ENCODE results near the gene TRAPPC2L.

Gene TRAPPC2L

DNA sequence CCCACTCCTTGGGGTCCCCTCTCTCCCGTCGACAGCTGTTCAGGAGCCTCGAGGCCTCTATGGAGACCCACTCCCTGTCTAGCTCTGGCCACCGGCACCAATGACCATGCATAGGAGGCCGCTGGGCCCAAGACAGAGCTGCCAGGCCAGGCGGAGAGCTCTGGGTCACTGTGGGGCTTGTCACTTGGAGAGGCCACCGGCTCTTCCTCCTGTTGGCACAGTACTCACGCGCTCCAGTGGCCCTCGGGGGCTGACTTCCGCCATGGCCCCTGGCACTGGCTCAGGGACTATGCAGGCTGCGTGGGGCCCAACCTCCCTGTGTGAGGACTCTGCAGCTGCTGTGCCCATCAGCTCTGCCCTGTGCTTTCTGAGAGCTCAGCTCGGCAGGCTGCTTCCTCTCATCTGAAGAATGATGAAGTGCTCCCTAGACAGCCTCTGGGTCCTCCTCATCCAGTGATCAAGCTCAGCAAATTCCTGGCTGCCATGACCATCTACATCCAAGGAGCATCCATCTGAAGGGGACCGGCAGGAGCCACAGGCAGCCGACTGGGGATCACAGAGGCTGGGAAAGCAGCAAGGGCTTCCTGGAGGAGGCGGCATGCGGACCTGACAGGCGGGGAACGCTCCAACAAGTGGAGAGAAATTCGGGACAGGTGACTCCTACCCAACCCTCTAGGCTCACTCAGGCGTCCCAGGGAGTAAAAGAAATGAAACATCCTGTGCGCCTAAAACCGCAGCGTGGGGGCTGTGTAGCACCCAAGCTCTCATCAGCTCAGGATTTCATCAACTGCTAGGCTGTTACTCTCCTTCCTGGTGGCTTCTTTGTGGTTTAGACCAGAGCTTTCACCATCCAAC lies 17.0 kb upstream of the TRAPPC2L start:
- DNase-seq = no peak

DNA sequence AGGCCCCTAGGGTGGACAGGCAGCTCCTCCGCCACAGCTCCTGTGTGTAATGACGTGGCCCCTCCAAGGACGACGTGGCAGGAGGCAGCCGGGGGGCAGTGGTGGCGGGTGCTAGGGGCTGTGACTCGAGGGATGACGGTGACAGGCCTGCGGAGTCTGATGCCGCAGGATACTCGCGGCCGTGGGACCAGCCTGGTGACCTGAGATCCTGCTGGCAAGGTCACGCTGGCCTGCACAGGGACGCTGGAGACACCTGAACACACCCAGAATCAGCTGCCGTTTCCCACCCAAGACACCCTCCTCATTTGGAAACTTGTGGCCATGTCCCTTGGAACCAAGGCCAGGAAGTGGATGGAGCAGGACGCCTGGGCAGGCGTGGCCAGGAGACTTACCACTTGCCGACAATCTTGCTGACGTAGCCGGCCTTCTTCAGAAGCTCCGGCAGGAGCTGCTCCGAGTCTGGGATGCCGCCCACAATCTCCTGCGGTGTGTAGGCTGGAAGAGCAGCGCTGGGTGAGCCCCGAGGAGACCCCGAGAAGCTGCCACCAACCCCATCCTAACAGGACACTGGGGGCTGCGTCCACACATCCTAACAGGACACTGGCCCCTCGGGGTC lies 16.2 kb upstream of the TRAPPC2L start:
- no peak for DNase-seq

DNA sequence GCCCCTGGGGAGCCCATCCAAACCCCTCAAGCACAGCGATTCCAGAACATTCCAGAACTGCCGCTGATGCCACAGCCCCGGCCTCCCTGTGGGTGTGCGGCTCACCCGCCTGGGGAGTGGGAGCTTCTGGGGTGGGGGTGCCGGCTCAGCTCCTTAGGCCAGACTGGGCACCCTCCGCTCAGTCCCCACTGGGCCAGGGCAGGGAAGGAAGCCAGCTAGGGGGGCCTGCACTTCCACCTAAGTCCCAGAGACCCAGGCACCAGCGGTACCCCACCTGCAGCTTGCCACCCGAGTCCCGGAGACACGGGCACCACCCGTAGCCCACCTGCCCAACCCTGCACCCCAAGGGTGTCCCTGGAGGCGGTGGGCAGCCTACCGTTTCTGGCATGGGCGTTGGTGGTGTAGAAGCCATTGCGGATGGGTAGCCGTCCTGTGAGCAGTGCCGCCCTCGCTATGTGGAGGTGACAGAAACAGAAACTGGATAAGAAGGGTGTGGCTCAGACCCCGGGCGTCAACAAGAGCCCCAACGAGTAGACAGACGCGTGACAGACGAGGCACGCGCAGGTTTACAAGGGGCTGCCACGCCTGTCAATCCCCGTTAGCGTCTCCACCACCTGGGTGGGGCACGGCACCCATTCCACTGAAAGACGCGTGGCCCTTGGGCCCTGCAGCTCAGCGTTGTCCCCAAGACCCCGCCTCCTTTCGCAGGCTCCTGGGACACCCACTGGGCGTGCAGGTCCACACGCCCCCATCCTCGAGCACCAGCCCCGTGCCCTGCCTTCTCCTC lies 15.2 kb upstream of the TRAPPC2L start:
- no peak for DNase-seq

DNA sequence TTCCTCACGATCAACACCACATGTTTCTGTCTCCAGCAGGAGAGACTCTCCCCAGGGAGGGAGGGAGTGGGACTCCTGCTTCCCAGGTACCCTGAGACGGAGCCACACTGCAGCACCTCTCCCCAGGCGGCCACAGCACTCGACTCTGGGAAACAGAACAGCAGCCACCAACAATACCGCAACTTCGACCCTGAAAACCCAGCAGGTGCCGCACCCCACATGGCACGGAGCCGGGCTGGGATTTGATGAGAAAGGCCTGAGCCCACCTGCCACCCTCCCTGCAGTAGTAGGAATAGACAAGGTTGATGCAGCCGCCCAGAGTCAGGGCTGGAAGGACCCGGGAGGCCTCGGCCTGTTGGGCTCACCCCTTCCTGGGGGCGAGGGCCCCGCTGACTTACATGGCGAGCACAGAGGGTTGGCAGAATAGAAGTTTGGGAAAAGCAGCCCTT lies 14.6 kb upstream of the TRAPPC2L start:
- no peak for DNase-seq

DNA sequence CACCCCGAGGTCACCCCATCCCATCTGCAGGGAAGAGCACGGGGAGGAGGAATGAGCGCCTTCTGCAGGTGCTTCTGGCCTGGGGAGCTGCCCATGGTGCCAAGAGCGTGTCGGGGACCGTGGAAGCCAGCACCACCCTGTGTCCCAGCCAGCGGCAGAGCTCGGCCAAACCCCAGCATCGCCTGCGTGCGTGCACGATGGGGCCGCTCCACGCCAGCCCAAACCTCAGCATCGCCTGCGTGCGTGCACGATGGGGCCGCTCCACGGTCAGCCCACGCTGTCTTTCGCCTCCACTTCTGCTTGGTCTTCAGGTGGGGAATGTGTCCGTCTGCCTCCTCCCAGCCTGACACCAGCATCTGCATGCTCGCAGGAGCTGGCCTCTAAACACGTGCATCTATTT lies 14.1 kb upstream of the TRAPPC2L start:
- DNase-seq = no peak

DNA sequence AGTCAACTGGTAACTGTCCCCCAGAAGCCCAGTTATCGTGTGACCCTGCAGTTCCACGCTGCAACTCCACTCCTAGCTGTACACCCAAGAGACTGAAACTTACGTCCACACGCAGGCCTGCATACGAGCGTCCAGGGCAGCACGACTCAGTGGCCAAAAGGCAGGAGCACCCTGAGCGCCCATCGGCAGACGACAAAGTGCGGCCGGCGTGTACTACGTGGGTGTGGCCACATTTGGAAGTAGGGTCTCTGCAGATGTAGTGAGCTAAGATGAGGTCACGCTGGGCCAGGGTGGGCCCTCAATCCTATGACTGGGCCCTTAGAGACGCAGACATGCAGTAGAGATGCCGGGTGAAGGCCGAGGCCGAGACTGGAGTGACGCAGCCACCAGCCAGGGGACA lies 13.7 kb upstream of the TRAPPC2L start:
- DNase-seq = no peak

DNA sequence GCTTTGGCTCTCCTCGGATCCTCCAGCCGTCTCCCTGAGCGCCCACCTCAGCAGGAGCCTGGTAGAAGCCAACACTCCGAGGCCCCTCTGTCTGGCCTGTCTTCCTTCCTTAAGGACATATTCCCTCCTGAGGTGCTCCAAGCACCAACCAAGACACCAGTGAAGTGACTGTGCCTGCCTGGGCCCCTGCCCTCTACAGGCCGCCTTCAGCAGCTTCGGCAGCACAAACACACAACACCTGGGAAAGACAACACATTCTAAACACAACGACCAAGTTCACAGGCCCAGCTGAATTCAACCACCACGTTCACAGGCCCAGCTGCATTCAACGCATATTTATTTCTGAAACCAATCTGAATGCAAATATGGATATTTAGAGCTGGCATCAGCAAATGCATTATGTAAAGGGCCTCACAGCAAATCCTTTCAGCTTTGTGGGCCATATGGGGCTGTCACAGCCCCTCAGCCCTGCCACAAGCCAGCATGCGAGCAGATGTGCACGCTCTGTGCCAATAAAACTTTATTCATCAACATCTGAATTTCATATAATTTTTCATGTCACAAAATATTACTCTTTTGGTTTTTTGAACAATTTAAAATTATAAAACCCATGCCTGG lies 12.4 kb upstream of the TRAPPC2L start:
- DNase-seq = no peak

DNA sequence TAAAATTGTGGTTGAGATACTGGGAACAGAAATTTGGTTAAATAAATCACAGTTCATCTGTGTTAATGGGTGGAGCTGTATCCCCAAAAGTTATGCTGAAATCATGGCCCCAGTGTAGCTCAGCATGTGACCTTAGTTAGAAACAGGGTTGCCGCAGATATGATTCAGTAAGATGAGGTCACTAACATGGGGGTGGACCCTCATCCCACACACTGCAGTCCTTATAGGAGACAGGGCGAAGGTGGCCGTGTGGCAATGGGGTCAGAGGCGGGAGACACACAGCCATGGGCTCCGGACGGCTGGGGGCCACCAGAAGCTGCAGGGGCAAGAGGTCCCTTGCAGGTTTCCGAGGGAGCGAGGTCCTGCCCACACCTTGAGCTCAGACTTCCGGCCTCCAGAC lies 10.8 kb upstream of the TRAPPC2L start:
- no peak for DNase-seq

DNA sequence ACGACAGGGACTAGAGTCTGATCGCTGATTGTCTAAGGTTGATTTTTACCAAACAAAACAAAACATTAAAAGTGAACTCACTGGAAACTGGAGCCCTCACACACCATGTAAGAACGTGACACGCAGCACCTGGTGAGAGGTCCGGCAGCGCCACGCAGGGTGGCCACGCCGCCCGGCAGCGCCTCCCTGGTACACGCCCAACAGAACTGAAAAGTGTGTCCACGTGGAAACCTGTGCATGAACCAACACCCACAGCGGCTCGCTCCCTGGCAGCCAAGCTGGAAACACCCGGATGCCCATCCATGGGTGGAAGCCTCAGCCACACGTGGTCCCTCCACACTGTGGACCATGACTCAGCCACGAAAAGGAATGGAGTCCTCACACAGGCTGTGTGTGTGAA lies 9.3 kb upstream of the TRAPPC2L start:
- DNase-seq = no peak

DNA sequence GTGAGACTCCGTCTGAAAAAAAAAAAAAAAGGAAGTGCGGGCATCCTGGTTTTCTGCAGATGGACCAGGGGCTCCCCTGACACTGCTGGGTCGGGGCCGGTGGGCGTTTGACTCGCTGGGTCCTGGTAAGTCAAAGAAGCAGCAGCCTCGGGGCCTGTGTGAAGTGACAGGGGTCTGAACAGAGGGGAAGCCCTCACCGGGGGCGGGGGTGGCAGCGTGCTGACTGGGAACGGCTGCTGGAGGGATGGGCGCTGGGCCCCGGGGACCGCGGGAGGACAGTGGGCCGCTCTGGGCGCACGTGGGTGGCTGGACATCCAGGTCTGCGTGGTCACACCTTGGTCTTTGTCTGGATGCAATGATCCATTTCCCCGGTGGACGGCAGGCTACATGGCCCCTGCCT lies 8.4 kb upstream of the TRAPPC2L start:
- no peak for DNase-seq

DNA sequence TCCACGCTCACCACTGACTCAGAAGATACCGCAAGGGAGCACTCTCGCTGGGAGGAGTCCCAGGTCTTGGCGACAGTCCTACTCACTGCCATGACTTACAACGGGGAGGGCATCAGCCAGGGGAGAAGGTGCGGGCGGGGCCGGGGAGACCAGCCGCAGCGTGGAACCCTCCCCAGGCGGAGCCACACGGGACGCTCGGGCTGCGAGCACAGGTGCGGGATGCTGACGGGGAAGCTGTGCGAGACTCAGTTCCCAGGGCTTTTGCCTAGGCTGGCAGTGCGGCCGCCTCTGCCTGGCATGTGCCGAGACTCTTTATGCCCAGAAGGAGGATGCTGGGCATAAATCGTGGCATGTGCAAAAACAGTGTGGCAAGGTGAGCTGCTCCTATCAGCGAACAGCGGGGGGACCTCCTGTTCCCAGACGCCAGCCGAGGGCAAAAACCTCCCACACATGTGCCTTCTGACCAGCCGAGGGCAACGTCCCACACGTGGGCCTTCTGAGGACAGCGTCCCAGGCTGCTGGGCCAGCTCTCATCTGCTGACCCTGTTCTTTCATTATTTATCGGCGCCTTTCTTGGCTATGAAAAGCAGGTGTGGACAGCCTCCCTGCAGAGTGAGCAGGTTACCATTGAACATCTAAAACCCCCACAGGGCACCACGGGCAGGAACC lies 6.3 kb upstream of the TRAPPC2L start:
- no peak for DNase-seq

DNA sequence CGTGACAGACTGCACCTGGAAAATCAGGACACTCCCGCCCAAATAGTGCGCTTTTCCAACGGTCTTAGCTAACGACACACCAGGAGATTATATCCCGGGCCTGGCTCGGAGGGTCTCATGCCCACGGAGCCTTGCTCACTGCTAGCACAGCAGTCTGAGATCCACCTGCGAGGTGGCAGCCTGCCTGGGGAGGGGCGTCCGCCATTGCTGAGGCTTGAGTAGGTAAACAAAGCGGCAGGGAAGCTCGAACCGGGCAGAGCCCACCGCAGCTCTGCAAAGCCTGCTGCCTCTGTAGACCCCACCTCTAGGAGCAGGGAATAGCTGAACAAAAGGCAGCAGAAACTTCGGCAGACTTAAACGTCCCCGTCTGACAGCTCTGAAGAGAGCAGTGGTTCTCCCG lies 5.3 kb upstream of the TRAPPC2L start:
- DNase-seq = no peak

DNA sequence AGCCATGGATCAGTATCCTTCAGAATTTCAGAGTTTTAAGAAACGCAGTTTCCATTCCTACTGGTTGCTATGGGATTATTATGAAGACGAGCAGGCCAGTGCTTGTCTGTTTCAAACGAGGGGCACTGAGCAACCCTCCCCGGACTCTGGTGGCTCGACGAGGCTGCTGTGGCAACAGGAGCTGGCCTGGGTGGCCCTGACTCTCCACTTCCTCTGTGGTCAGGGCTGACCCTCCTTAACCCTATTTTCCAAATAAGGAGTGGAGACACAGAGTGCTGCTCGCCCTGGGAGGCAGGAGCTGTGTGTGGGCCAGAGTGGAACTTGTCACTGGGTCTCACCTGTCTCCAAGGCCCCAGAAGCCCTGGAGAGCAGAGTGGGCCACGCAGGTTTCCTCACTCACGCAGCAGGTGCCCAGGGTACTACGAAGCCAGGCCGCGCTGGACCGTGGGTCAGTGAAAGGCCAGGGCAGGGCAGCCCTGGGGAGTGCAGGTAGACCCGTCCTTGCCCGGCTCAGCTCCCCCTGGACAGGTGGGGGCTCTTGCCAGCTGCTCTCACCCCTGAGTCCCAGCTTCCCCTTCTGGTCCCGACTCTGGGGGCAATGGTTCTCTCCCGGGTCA lies 3.5 kb upstream of the TRAPPC2L start:
- DNase-seq = no peak

DNA sequence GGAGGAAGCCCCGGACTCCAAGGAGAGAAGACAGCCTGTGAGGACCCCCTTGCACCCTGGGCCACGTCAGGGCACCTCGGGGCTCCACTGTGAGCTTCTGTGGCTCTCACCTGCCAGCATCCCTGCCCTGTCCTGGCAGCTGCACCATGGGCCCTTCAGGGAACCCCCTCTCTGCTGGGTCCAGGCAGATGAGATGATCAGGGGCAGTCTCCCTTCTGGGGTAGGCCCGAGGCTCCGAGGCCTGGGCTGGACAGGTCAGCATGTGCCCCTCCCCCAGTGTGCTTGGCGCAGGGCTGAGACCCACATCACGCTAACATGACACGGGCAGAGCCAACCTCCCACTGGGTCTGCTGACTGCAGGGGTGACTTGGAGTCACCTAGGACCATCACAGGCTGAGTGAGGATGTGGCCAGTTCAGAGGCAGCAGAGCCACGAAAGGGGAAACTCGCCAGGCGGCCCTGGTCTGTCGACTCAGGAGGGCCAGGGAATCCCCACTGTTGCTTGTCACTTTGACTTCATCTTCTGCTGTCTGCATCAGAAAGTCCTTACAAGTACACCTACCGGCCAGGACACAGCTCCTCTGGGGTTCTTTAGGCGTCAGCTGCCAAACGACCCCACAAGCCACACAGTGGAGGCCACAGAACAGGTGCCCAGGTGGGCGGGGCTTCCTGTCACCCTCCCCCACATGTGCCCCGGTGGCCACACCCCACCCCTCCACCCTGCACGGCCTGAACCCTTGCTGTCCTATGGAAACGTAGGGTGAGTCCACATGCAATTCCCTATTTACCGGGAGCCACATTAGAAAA lies 2.4 kb upstream of the TRAPPC2L start:
- DNase-seq = peak; percentile 37

DNA sequence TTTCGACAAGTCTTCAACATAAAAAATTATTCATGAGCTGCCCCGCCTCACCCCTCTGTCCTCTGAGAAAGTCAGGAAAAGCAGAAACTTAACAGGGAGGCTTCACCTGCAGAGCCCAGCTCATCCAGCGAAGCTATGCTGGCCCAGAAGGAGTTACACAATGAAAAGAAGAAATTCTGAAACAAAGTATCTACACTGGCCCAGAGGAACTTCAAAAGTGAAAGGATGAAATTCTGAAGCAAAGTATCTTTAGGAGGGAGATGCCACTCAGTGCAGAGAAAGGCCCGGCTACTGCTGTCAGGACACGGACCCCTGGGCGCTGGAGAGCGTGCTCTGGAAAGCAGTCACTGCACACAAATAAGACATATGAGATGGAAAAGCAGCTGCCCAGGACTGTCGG lies 1.8 kb upstream of the TRAPPC2L start:
- DNase-seq = no peak

DNA sequence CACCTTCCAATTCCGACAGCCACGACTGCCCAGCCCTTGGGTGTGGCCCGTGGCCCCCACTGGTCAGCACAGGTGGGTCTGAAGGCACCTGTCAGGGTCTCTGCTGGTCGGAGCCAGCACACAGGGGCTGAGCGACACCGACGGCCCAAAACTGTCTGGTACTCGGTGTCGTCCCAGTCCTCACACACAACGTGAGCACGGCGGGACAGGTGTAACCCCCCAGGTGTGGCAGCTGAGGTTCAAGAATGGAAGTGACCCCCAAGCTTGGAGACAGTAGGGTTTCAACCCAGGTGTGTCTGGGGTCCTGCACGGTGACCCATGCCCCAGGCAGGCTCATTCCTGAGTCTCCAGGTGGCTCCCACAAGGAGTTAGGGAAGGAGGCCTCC lies 1.2 kb upstream of the TRAPPC2L start:
- no peak for DNase-seq

DNA sequence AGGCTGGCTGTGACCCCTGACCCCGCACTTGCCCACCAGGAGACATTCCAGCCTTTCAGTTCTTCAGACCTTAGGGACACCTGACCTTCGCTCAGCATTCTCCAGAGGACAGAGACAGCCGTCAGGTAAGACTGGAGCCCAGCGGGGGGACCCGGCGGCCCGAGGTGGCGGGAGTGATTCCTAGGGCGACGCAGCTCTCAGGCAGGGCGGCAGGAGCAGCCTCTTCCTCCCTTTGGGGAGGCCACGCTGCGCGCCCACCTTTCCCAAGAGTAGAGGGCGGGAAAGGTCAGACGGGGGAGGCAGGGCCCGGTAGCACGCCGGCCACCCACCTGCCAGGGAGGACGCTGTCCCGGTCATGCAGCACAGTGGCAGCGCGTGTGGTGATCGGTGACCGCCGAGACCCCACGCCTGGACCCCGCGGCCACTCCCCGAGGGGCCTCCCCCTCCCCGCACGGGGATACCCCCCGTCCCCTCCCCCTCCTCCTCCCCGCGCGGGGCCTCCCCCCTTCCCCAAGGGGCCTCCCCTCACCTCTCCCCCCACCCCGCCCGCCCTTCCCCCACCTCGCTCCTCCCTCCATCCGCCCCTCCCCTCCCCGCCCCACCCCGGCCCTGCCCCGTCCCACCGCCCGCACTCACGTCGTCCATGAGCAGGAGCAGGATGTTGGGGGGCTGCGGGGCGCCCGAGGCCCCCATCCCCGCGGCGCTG lies 652 bp upstream of the TRAPPC2L start:
- DNase-seq = no peak

DNA sequence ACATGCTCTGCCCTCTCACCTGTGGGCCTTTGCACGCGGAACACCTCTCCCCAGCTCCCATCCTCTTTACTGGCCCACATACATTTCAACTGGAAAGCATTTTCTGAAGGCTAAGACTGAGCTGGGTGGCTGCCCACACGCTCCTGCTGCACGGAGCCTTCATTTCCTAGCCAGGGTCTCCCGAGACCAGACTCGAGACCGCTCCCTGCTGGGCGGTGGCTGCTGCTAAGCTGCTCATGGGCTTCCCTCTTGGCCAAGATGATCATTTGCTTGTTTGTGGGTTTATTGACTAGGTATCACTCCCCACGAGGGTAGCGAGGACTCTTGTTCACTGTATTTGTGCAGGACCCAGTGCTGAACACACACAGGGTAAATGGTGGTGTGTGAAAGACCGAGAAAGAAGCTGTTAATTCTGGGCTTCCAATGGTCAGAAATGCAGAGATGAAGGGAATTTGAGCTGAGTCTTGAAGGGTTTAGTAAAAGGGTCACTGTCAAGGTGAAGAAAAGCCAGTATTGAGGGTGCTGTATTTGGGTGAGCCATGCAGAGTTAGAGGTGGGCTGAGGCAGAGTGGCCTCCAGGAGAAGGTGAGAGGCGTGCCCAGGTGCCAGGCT lies 907 bp downstream of the TRAPPC2L start:
- peak; percentile 77 for DNase-seq

DNA sequence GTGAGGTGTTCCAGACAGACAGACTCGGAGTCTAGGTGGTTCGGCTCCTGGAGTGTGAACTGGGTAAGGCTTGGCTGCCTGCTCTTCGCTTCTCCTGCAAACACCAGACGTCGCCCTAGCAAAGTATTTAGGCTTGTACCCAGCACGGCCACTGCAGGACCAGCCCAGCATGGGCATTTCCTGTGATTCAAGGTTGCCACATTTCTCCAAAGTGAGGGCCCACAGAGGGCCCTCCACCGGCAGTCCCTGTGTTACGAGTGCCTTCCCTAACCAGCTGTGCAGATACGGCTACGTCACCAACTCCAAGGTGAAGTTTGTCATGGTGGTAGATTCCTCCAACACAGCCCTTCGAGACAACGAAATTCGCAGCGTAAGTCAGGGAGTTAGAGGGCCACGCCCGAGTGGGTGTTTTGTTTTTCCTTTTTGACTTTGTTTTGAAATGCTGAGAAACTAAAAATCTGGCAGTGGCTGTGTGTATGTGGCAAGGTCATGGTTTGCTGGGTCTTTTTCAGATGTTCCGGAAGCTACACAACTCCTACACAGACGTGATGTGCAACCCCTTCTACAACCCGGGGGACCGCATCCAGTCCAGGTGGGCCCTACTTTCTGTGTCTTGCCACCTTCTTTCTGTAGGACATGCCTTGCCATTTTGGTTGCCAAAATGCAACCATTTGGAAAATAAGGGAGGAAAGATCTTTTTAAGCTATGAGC lies 2.6 kb downstream of the TRAPPC2L start:
- no peak for DNase-seq

DNA sequence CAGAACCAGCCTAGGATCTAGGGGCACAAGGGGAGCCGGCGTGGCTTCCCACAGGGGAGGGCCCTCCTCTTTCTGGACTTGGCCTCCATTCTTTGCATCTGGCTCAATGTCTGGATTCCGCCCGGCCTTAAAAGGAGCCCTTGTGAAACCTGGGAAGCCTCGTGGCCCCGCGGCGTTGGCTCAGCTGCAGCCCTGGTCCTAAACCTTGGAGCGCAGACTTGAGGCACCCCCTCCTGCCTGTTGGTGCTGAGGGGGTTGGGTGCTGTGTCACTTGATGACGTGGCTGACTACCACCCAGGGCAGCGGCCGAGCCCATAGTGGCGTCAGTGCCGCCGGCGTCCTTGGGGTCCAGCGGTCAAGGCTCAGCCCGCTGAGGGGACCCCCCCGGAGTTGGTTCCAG lies 4.4 kb downstream of the TRAPPC2L start:
- DNase-seq = no peak
